IPS-18c (cell line): ENCODE measurements around the gene GSTA2.
"Not testable (repeated sequence)": the region's sequence is repeated elsewhere in the genome, so short reads cannot be mapped to it uniquely, and the experiment has no call there.

Source experiments
- H3K4me3 ChIP-seq: 2 replicates; pipeline ENCODE4 v1.7.0; 2013; ENCODE audit warnings: low read depth, mild to moderate bottlenecking, low read length, moderate library complexity; ENCODE audit not compliant: insufficient read depth
- H3K9me3 ChIP-seq: one replicate; pipeline ENCODE4 v1.6.1; 2013; ENCODE audit warnings: mild to moderate bottlenecking, low read length, moderate library complexity; ENCODE audit not compliant: control insufficient read depth, insufficient read depth

GSTA2 gene

GRCh38 chr6:52769399-52769798, 6.1 kb upstream of the GSTA2 start:
- H3K9me3 ChIP-seq: not testable (repeated sequence)

GRCh38 chr6:52767658-52768057, 4.4 kb upstream of the GSTA2 start:
- not testable (repeated sequence) for H3K4me3 ChIP-seq, H3K9me3 ChIP-seq

More at GRCh38 chr6:52769399-52769798, 6.1 kb upstream of the GSTA2 start:
- H3K4me3 ChIP-seq: not testable (repeated sequence)

- not testable (repeated sequence) for H3K9me3 ChIP-seq, H3K4me3 ChIP-seq
Measured at GRCh38 chr6:52761673-52762491, 1.4 kb downstream of the GSTA2 start.

- Histone ChIP-seq H3K4me3 (no peak overlapping the region), H3K9me3 (peaks cover 2% of the 10 kb centered on the region)
Measured at GRCh38 chr6:52760105-52760765, 3.0 kb downstream of the GSTA2 start.

GRCh38 chr6:52759085-52759484, 4.2 kb downstream of the GSTA2 start:
- Histone ChIP-seq H3K4me3 (no peak overlapping the region), H3K9me3 (peaks cover 2% of the 10 kb centered on the region)

DNA sequence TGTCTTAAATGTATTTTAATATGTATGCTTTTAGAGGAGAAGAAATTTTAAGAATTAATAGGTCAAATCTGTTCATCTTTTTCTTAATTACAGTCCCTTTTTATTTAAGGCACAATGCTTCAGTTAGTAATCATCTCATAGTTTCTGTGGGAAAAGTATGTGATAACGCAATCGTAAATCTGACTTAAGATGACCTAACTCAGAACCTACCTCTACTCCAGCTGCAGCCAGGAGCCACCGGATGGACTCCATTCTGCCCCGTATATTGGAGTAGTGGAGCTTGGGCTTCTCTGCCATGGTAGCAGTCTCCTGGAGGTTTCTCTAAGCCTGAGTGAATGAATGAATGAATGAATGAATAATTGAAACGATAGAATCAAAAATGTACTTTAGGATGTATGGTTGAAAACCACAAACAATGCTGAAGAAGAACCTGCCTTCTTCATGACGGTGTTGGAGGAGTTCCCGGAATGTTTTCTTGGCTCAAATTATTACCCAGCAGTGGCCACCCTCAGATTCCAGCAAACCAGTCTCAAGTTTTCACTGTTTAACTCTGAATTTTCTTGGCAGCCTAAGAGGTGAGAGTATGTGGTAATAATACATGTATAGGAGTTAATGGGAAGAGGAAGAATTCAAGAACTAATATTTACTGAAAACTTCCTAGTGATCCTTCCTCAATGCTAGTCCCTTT, 5.5 kb downstream of the GSTA2 start:
- not testable (repeated sequence) for H3K9me3 ChIP-seq, H3K4me3 ChIP-seq

GRCh38 chr6:52754443-52754842, 8.8 kb downstream of the GSTA2 start:
- Histone ChIP-seq H3K9me3 (peaks cover 4% of the 10 kb centered on the region), H3K4me3 (no peak overlapping the region)

DNA sequence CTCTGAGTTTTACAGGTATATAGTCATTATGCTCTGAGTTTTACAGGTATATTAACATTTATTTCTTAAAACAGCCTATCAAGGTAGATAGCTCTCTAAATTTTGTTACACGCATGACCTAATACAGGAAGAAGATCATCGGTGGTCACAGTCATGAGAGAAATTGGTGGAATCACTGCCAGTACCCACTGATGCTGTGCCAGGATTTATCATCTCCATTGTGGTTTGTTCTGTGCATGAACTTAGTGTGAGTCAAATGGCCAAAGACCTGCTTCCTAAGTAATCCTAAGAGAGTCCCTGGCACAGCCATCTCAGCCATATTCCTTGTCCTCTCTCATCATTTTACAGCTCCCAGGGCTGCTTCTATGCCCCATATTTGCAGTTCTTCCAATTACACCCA, 10.1 kb downstream of the GSTA2 start:
- H3K4me3 ChIP-seq, H3K9me3 ChIP-seq: not testable (repeated sequence)

DNA sequence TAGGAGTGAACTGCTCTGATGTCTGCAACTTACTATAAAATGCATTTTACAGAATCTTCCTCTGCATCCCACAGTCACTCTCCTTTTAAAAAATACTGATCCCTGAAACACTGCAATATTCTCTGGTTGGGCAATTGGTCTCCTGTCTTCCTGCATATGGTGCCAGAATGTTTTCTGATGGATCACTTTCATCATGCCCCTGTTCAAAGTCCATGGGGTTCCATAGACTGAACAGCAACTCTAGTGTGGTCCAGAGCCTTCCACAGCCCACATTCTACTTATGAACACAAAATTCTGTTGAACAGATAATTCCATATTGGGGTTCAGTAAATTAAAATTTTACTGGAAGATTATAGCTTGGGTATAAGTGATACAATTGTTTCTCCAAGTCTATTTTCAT, 11.0 kb downstream of the GSTA2 start:
- H3K9me3 ChIP-seq: peaks cover 4% of the 10 kb centered on the region
- no peak overlapping the region for H3K4me3 ChIP-seq

DNA sequence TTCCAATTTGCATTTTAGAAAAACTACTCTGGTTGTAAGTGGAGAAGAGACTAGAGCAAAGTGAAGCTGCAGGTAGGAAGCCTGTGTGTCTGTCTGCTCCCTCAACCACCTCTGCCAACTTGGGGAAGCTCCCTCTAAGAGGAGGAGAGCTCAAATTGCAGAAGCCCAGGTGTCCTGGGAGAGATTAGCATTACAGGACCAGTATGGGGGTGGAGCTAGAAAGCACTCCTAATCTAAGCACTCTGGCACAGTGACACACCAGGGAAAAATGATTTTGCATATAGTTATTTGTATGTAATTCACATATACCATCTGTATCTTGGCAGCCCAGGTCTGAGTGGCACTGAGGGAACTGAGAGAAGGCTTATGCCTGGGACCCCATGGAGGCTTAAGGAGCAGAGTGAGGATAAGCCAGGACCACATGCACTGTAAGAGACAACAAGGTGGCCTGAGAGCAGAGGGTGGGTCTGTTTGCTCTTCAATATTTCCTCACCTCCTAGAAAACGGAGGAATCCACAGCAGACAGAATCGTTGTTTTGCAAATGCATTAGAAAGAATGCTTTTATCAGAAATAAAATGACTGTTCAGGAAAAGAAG, 13.6 kb downstream of the GSTA2 start:
- Histone ChIP-seq H3K9me3 (peaks cover 4% of the 10 kb centered on the region), H3K4me3 (no peak overlapping the region)

DNA sequence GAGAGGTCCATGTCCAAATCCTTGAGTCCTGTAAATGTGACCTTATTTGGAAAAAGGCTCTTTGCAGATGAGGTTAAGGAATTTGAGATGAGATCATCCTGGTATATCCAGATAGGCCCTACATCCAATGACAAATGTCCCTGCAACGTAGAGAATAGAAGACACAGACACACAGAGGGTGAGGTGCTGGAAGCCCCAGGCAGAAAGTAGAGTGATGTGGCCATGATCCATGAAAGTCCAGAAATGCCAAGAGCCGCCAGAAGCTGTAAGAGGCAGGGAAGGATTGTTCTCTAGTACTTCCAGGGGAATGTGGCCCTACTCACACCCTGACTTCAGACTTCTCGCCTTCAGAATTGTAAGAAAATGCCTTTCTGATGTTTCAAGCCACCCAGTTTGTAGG, 16.0 kb downstream of the GSTA2 start:
- not testable (repeated sequence) for H3K9me3 ChIP-seq, H3K4me3 ChIP-seq

DNA sequence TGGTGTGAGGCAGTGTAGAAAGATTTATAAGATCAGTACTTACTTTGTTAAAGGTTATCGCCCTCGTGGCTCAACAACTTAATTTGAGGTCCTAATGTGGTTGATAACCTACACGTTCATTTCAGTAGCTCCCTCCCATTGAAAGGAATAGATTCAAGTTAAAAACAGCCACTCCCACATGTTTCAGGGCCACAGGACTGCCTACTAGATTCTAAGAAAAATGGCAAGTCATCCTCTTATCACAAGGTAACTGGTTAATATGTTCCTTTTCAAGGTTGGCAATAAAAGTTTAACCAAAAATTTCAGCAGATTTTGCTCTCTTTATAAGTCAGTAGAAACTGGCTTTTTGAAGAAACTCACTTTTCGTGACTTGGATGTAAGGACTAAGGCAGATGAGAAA, 17.1 kb downstream of the GSTA2 start:
- no peaks in the 10 kb centered on the region for H3K9me3 ChIP-seq
- no peak overlapping the region for H3K4me3 ChIP-seq

DNA sequence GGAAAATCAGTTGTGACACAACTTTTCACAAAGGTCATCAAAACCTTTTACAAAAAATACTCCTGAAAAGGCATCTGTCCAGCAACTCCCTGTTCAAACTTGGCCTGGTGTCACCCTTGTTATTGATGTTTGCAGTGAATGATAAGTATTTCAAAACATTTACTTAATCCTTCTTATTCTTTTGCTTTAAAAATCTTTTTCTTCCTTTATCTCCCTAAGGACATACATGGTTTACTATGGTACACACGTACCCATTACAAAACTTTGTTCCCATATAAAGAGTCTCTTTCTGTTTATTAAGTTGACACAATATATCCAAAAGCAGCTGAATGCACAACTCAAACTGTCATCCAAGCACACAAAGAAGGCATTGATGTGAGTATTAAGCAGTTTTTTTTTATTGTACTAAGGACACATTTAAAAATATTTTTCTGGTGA, 17.5 kb downstream of the GSTA2 start:
- H3K4me3 ChIP-seq: no peak overlapping the region
- H3K9me3 ChIP-seq: no peaks in the 10 kb centered on the region

- Histone ChIP-seq H3K9me3 (no peaks in the 10 kb centered on the region), H3K4me3 (no peak overlapping the region)
Measured at GRCh38 chr6:52741872-52742271, 21.4 kb downstream of the GSTA2 start.

- Histone ChIP-seq H3K4me3 (no peak overlapping the region), H3K9me3 (no peaks in the 10 kb centered on the region)
Measured at GRCh38 chr6:52739627-52740026, 23.6 kb downstream of the GSTA2 start.

DNA sequence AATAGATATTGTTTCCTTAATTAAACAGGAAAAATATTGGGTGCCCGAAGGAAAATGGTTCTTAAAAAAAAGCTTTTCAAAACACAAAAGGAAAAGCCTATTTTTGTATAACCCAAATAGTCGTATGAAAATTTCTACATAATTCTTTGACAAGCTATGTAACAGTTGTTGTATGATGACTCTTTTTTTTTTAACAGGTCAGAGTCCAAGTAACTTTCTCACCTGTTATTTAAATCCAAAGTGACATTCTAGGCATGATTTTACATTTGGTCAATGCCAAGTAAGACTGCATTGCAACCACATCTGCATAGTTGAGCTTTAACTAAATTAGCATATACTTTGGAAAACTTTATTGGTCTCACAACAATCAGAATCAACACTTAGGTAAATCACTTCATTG, 24.1 kb downstream of the GSTA2 start:
- Histone ChIP-seq H3K9me3 (no peaks in the 10 kb centered on the region), H3K4me3 (no peak overlapping the region)

- Histone ChIP-seq H3K4me3 (no peak overlapping the region), H3K9me3 (no peaks in the 10 kb centered on the region)
Measured at GRCh38 chr6:52736145-52736544, 27.1 kb downstream of the GSTA2 start.

DNA sequence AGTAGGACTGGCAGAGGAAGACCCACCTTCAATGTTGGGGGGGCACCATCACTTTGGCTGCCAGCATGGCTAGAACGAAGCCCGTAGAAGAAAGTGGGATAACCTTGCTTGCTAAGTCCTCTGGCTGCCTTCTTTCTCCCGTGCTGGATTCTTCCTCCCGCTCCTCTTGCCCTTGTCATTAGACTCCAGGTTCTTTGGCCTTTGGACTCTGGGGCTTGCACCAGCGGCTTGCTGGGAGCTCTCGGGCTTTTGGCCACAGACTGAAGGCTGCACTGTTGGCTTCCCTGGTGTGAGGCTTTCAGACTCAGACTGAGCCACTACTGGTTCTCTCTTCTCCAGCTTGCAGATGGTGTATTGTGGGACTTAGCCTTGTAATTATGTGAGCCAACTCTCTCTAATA, 28.2 kb downstream of the GSTA2 start:
- Histone ChIP-seq H3K9me3 (no peaks in the 10 kb centered on the region), H3K4me3 (no peak overlapping the region)
